Measurements from ENCODE around the gene CHI3L1.

Gene CHI3L1

GRCh38 chr1:203178821-203179666 is 7.5 kb downstream of the CHI3L1 start:
- H3K4me3 ChIP-seq (ENCODE audit: control insufficient read depth, low read depth, low read length) = no peak overlapping the region
- TF ChIP-seq CTCF (conservative IDR thresholded peaks at IDR 0.05; ENCODE audit: control insufficient read depth, insufficient read depth, low read depth, low read length) = no peak
- DNase-seq (ENCODE audit: low read depth) = no peak

- TF ChIP-seq CTCF (conservative IDR thresholded peaks at IDR 0.05; ENCODE audit: control insufficient read depth, insufficient read depth, low read depth, low read length) = no peak
- peak; percentile 46 for DNase-seq (ENCODE audit: low read depth)
- no peak overlapping the region for H3K4me3 ChIP-seq (ENCODE audit: control insufficient read depth, low read depth, low read length)
Measured at GRCh38 chr1:203178083-203178482, 8.4 kb downstream of the CHI3L1 start.

- TF ChIP-seq CTCF (conservative IDR thresholded peaks at IDR 0.05; ENCODE audit: control insufficient read depth, insufficient read depth, low read depth, low read length) = no peak
- DNase-seq (ENCODE audit: low read depth) = peak; percentile 70
- H3K4me3 ChIP-seq (ENCODE audit: control insufficient read depth, low read depth, low read length) = no peak overlapping the region
Measured at GRCh38 chr1:203177470-203178039, 8.9 kb downstream of the CHI3L1 start.

GRCh38 chr1:203177036-203177405 is 9.5 kb downstream of the CHI3L1 start:
- no peak overlapping the region for H3K4me3 ChIP-seq (ENCODE audit: control insufficient read depth, low read depth, low read length)
- peak; percentile 50 for DNase-seq (ENCODE audit: low read depth)
- no peak for TF ChIP-seq CTCF (conservative IDR thresholded peaks at IDR 0.05; ENCODE audit: control insufficient read depth, insufficient read depth, low read depth, low read length)

GRCh38 chr1:203176273-203177035 is 10.1 kb downstream of the CHI3L1 start:
- H3K4me3 ChIP-seq (ENCODE audit: control insufficient read depth, low read depth, low read length) = no peak overlapping the region
- no peak for TF ChIP-seq CTCF (conservative IDR thresholded peaks at IDR 0.05; ENCODE audit: control insufficient read depth, insufficient read depth, low read depth, low read length)
- DNase-seq (ENCODE audit: low read depth) = no peak

GRCh38 chr1:203175827-203176241 is 10.7 kb downstream of the CHI3L1 start:
- DNase-seq (ENCODE audit: low read depth) = no peak
- H3K4me3 ChIP-seq (ENCODE audit: control insufficient read depth, low read depth, low read length) = no peak overlapping the region
- TF ChIP-seq CTCF (conservative IDR thresholded peaks at IDR 0.05; ENCODE audit: control insufficient read depth, insufficient read depth, low read depth, low read length) = no peak
